ENCODE data around the gene DRAP1.

Gene DRAP1

GRCh38 chr11:65921876-65922275, 2.6 kb downstream of the DRAP1 start:
- DNase-seq (ENCODE audit: low spot score): no peak
- in situ Hi-C loops (cut with MboI; ENCODE audit: low sequenced_read_pairs, unreplicated experiment): no loop called here

GRCh38 chr11:65922565-65922964, 3.3 kb downstream of the DRAP1 start:
- no peak for DNase-seq (ENCODE audit: low spot score)
- in situ Hi-C loops (cut with MboI; ENCODE audit: low sequenced_read_pairs, unreplicated experiment): no loop called here
- TF ChIP-seq CTCF (IDR thresholded peaks at IDR 0.05; ENCODE audit: borderline replicate concordance, control extremely low read depth, extremely low read depth, insufficient read depth, missing control alignments): no peak

More at GRCh38 chr11:65921876-65922275, 2.6 kb downstream of the DRAP1 start:
- no peak for TF ChIP-seq CTCF (IDR thresholded peaks at IDR 0.05; ENCODE audit: borderline replicate concordance, control extremely low read depth, extremely low read depth, insufficient read depth, missing control alignments)

DNA sequence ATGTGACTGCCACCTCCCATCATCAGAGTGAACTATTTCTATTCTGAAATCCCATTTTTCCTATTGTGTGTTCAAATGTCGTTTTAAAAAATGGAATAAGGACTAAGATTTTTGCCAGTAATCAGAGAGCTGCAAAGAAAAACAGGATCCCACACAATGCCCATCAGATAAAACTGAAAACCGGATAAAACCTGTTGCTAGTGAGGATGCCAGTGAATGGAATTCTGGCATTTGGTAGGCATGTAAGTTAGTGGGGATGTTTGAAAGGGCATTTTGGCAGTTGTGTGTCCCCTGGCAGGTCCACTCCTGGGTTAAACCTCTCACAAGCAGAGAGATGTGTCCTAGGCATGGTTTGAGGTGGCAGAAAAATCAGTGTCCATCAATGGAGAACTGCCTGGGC, 6.2 kb downstream of the DRAP1 start:
- in situ Hi-C loops (cut with MboI; ENCODE audit: low sequenced_read_pairs, unreplicated experiment): no loop called here
- no peak for TF ChIP-seq CTCF (IDR thresholded peaks at IDR 0.05; ENCODE audit: borderline replicate concordance, control extremely low read depth, extremely low read depth, insufficient read depth, missing control alignments)
- DNase-seq (ENCODE audit: low spot score): no peak

- peak; percentile 91 for DNase-seq (ENCODE audit: low spot score)
- TF ChIP-seq CTCF (IDR thresholded peaks at IDR 0.05; ENCODE audit: borderline replicate concordance, control extremely low read depth, extremely low read depth, insufficient read depth, missing control alignments): no peak
- in situ Hi-C loops (cut with MboI; ENCODE audit: low sequenced_read_pairs, unreplicated experiment): no loop called here
These were observed 8.7 kb downstream of the DRAP1 start for GRCh38 chr11:65927904-65928397.

DNA sequence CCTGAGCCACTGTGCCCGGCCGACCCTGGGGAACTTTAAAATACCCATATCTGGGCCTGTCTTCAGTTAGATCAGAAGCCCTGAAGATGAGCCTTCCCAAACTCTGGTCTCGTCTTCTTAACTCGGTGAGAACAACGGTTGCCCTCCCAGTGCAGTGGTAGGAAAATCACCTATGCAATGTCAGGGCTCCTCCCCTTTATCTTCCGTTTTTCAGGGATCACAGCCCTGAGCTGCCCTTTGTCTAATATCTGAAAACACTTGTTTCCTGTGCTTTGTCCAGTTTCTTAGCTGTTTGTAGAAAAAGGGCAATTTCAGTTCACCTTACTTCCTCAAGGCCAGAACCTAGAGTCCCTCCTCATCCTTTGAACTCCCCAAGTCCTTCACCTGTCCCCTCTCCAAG, 9.4 kb downstream of the DRAP1 start:
- in situ Hi-C loops (cut with MboI; ENCODE audit: low sequenced_read_pairs, unreplicated experiment): no loop called here

GRCh38 chr11:65931773-65932557, 12.7 kb downstream of the DRAP1 start:
- in situ Hi-C loops (cut with MboI; ENCODE audit: low sequenced_read_pairs, unreplicated experiment): no loop called here
- TF ChIP-seq CTCF (IDR thresholded peaks at IDR 0.05; ENCODE audit: borderline replicate concordance, control extremely low read depth, extremely low read depth, insufficient read depth, missing control alignments): no peak
- DNase-seq (ENCODE audit: low spot score): no peak

More for the DNA sequence above, 9.4 kb downstream of the DRAP1 start:
- DNase-seq (ENCODE audit: low spot score): no peak
- TF ChIP-seq CTCF (IDR thresholded peaks at IDR 0.05; ENCODE audit: borderline replicate concordance, control extremely low read depth, extremely low read depth, insufficient read depth, missing control alignments): no peak
